Metanephros (tissue), 2 donors: Measurements from ENCODE around the gene ARID3A. TPM values are rescaled to one million over a fixed set of nuclear protein-coding genes. Genes with fewer than 3 reads are reported as not detected.

Source experiments
- small RNA-seq: library from RNA; depleted of rRNA; stranded (forward); fragments of <200 nt; gene quantifications from one replicate; pipeline ENCODE3, GENCODE V24; 2014; ENCODE audit warnings: low replicate concordance
- total RNA-seq: library from RNA; depleted of rRNA; stranded (reverse); fragments of >200 nt; gene quantifications from one replicate; pipeline ENCODE4 v1.2.3, GENCODE V29; 2014

ARID3A gene, protein sequence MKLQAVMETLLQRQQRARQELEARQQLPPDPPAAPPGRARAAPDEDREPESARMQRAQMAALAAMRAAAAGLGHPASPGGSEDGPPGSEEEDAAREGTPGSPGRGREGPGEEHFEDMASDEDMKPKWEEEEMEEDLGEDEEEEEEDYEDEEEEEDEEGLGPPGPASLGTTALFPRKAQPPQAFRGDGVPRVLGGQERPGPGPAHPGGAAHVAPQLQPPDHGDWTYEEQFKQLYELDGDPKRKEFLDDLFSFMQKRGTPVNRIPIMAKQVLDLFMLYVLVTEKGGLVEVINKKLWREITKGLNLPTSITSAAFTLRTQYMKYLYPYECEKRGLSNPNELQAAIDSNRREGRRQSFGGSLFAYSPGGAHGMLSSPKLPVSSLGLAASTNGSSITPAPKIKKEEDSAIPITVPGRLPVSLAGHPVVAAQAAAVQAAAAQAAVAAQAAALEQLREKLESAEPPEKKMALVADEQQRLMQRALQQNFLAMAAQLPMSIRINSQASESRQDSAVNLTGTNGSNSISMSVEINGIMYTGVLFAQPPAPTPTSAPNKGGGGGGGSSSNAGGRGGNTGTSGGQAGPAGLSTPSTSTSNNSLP
- total RNA-seq: 56.3 TPM

DNA sequence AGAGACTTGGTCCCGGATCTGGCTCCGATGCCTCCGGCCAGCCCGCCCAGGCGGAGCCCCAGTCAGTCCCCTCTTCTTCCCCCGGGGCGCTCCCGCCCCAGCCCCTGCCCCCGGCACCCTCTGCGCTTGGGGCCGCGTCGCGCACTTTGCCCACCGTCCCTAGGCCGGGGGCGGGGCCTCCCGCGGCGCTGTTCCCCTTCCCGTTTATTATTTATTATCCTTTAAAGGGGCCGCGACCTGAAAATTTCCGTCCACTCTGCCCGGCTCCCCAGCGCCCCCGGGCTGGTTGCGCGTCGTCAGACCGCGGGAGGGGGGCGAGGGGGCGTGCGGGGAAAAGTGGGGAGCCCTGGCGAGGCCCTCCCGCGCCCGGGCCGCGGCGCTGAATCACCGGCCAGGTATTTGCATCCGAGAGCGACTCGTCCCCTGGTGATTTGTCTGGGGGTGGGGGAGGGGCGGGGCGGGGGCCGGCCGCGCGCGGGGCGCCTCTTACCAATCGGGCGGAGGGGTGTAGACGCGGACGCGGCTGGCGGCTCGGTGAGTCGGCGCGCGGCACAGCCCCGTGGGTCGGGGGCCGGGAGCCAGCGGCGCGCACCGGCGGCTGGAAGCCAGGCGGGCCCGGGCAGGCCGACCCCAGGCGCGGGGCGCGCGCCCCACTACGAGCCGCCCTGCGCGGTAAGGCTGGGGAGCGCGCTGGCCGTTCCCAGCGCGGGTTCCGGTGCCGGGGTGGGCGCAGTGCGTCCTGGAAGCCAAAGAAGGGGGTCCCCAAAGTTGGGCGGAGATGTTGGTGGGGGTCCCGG lies at the start of gene ARID3A:
TSS of gene ARID3A (plus strand) at position 510 of the 797 bp plus-strand sequence. CDS start 3,494 bp downstream, outside the sequence.

DNA sequence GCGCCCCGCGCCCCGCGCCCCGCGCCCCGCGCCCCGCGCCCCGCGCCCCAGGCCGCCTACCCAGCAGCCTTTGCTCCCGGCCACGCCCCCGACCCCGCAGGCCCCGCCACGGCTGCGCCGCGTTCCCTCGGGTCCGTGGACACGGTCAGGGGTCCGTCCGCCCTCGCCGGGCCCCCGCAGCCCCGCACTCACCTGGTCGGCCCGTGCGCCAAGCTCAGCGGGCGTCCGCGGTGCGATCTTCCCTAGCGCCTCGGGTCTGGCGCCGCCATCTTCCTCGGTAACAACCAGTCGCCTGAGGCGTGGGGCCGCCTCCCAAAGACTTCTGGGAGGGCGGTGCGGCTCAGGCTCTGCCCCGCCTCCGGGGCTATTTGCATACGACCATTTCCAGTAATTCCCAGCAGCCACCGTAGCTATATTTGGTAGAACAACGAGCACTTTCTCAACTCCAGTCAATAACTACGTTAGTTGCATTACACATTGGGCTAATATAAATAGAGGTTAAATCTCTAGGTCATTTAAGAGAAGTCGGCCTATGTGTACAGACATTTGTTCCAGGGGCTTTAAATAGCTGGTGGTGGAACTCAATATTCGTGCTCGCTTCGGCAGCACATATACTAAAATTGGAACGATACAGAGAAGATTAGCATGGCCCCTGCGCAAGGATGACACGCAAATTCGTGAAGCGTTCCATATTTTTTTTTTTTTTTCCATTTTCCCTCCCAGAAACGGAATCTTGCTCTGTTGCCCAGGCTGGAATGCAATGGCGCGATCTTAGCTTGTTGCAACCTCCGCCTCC lies 32.7 kb upstream of the ARID3A start, which contains the start of the genes MED16 and RNU6-9:
TSS of gene MED16 (minus strand) at position 294 of the 796 bp plus-strand sequence. CDS start 2,056 bp downstream, outside the sequence.
TSS of gene RNU6-9 (plus strand) at position 591 of the 796 bp plus-strand sequence.

DNA sequence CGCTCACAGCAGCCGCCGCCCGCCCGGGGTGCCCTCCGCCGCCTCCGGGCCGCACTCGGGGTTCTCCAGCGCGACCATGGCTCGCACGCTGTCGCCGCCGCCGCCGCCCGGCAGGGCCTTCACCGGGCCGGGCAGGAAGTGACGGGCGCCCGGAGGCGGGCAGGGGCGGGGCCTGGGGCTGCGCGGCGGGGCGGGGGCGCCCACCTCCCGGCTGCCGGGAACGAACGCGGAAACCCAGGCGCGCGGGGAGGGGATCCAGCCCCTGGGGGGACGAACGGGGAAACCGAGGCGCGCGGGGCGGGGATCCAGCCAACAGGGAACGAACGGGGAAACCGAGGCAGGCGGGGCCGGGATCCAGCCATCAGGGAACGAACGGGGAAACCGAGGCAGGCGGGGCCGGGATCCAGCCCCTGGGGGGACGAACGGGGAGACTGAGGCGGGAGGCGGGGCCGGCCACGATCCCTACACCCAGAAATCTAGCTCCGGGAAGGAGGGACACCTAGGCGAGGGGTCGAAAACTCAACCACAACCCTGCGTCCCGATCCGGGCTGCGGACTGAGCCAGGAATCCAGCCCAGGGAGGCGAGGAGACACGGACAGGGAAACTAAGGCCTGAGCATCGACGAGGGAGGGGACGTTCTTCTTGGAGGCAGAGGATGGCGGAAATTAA lies 12.6 kb upstream of the ARID3A start, which contains the start of gene R3HDM4:
TSS of gene R3HDM4 (minus strand) at position 140 of the 669 bp plus-strand sequence. CDS start at position 78, 62 bp downstream.

DNA sequence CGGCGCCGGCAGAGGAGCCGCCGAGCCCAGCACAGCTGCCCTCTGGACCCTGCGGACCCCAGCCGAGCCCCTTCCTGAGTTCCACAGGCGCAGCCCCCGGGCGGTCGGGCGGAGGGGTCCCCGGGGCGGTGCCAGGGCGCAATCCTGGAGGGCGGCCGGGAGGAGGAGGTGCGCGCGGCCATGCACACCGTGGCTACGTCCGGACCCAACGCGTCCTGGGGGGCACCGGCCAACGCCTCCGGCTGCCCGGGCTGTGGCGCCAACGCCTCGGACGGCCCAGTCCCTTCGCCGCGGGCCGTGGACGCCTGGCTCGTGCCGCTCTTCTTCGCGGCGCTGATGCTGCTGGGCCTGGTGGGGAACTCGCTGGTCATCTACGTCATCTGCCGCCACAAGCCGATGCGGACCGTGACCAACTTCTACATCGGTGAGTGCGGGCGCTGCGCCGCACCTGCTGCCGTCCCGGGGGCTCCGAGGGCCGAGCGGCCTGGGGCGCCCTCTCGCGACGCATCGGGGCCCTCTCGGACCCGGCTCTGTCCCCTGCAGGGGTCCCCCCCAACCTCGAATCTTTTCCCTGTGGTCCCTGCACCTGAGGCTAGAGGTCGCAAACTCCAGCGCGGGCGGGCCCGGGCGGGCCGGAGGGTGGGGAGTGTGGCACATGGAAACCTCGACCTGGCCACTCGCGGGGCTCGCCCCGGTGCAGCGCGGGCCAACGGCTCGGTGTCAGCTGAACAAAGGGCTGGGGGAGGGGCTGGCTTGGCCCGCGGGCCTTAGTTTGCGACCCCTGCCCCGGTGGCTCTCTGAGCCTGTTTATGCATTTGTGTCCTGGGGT lies 8.3 kb upstream of the ARID3A start, which contains the start of gene KISS1R:
TSS of gene KISS1R (plus strand) at position 11 of the 829 bp plus-strand sequence. CDS start at position 181, 170 bp downstream.

DNA sequence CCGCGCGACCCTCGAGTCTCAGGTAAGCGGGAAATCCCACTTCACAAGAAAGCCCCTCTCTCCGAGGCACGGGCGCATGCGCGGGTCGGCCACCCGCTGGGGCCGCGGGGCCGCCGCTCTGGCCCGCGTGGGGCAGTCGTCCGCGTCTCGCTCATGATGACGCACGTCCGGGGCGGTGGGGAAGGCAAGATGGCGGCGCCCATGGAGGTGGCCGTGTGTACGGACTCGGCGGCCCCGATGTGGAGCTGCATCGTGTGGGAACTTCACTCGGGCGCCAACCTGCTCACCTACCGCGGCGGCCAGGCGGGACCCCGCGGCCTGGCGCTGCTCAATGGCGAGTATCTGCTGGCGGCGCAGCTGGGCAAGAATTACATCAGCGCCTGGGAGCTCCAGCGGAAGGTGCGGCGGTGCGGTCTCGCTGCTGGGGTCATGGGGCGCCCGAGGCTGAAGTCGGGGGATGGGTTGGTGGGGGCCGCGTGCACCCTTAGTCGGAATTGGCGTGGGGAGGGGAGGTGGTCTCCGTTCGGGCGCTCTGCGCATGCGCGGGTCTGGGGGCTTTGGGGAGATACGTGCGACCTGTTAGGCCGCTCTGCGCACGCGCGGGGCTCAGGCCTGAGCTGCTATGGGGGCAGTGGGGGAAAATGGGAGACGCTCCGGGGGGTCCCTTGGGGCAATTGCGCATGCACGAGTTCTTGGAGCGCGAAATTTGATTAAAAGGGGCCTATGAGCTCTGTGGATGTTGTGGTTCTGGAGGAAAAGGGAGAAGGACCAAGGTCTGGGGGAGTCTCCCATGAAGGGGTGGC lies 58.5 kb downstream of the ARID3A start, which contains the start of gene WDR18:
TSS of gene WDR18 (plus strand) at position 181 of the 803 bp plus-strand sequence. CDS start at position 190, 9 bp downstream.

DNA sequence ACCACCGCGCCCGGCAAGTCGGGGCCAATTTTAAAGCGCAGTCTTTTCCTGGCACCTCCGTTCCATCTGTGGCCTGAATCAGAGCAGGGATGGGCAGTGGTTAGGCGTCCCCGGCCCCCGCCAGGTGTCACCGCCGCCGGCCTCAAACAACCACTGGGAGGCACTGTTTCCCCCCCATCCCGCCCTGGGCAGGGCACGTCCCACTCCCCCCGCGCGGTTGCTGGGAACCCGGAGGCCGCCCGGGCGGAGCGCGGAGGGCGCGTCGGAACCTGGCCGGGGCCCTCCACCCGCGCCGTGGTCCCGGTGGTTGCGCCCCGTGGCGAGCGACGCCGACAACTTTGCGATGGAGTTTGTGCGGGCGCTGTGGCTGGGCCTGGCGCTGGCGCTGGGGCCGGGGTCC lies 74.3 kb downstream of the ARID3A start, which contains the start of gene GRIN3B:
TSS of gene GRIN3B (plus strand) at position 325 of the 400 bp plus-strand sequence. CDS start at position 344, 19 bp downstream.

DNA sequence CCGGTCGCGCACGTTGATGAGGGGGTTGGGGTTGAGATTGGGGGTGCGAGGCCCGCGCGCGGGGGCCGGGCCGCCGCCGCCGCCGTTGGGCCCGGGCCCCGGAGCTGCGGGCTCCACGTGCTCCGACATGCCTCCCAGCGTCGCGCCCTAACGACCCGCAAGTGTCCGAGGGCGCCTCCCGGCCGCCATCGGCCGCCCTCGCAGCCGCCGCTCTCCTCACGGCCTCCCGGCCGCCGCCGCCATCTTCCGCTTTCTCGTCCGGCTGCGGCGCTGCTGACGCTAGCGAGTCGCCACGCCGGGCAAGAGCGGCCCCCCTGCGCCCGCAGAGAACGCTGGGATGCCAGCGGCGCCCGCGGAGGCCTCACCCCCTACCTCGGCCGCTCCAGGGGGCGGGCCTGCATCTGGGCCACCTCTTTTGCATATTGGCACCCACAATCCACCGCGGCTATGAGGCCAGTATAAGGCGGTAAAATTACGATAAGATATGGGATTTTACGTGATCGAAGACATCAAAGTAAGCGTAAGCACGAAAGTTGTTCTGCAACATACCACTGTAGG lies 95.1 kb downstream of the ARID3A start, which contains the start of gene TMEM259:
TSS of gene TMEM259 (minus strand) at position 256 of the 558 bp plus-strand sequence. CDS start at position 129, 127 bp downstream.

Small RNAs within 50 kb of the gene (small RNA-seq; reads per million reads assigned to genes)
- gene RNU6-2 (0.39 reads per million, percentile 50 among the genes with 10 or more reads in this experiment), gene RNU6-9 (0.09 reads per million)

Other genes starting within 250 kb of the ARID3A start
- 29.4 TPM for gene FSTL3, start 249.6 kb upstream of the ARID3A start, total RNA-seq
- gene PRSS57, start 230.6 kb upstream of the ARID3A start, total RNA-seq: 3.1 TPM
- gene PALM, start 217.1 kb upstream of the ARID3A start, total RNA-seq: 74.6 TPM
- gene MISP, start 174.9 kb upstream of the ARID3A start, total RNA-seq: 10.3 TPM
- gene PTBP1, start 128.6 kb upstream of the ARID3A start, total RNA-seq: 301 TPM
- 10.9 TPM for gene PLPPR3, start 104.1 kb upstream of the ARID3A start, total RNA-seq
- 30.4 TPM for gene AZU1, start 98.2 kb upstream of the ARID3A start, total RNA-seq
- gene PRTN3, start 85.0 kb upstream of the ARID3A start, total RNA-seq: 93.5 TPM
- gene ELANE, start 73.7 kb upstream of the ARID3A start, total RNA-seq: 59.8 TPM
- gene CFD, start 66.4 kb upstream of the ARID3A start, total RNA-seq: 16.5 TPM
- gene MED16, start 32.8 kb upstream of the ARID3A start, total RNA-seq: 62.2 TPM
- not detected for gene RNU6-9, start 32.6 kb upstream of the ARID3A start, total RNA-seq
- gene R3HDM4, start 12.8 kb upstream of the ARID3A start, total RNA-seq: 54.5 TPM
- 0.88 TPM for gene KISS1R, start 8.7 kb upstream of the ARID3A start, total RNA-seq
- 104 TPM for gene WDR18, start 58.3 kb downstream of the ARID3A start, total RNA-seq
- gene GRIN3B, start 74.4 kb downstream of the ARID3A start, total RNA-seq: 0.47 TPM
- gene TMEM259, start 95.1 kb downstream of the ARID3A start, total RNA-seq: 96.6 TPM
- gene RNU6-2, start 95.5 kb downstream of the ARID3A start, total RNA-seq: not detected
- 194 TPM for gene CNN2, start 100.6 kb downstream of the ARID3A start, total RNA-seq
- 16.5 TPM for gene ABCA7, start 114.1 kb downstream of the ARID3A start, total RNA-seq
- gene ARHGAP45, start 141.1 kb downstream of the ARID3A start, total RNA-seq: 24.3 TPM
- 110 TPM for gene POLR2E, start 169.3 kb downstream of the ARID3A start, total RNA-seq
- 175 TPM for gene GPX4, start 178.0 kb downstream of the ARID3A start, total RNA-seq
- 26.6 TPM for gene SBNO2, start 248.2 kb downstream of the ARID3A start, total RNA-seq